HL-60/S4 (cell line): ENCODE measurements around the gene PAAF1.

ENCODE experiments used
- in situ Hi-C: fragments of 300-500 bp; cut with MboI; formaldehyde crosslinking; loops from 2 replicates; pipeline ENCODE4 v1.14.3; 2022; ENCODE audit warnings: low sequenced_read_pairs

Gene PAAF1

GRCh38 chr11:73969991-73970800 lies 93.4 kb downstream of the PAAF1 start:
- in situ Hi-C loops = loop anchor here (25.0 kb wide), 1 partner anchor 492 kb away; the partner anchor contains the start of gene KCNE3

GRCh38 chr11:73971175-73971719 lies 94.4 kb downstream of the PAAF1 start:
- in situ Hi-C loops = loop anchor here (25.0 kb wide), 1 partner anchor 491 kb away; the partner anchor contains the start of gene KCNE3

GRCh38 chr11:73972187-73972586 lies 95.4 kb downstream of the PAAF1 start:
- in situ Hi-C loops = loop anchor here (25.0 kb wide), 1 partner anchor 490 kb away; the partner anchor contains the start of gene KCNE3

GRCh38 chr11:73972620-73973449 lies 96.0 kb downstream of the PAAF1 start:
- in situ Hi-C loops = loop anchor here (25.0 kb wide), 1 partner anchor 489 kb away; the partner anchor contains the start of gene KCNE3

- in situ Hi-C loops = loop anchor here (25.0 kb wide), 1 partner anchor 487 kb away; the partner anchor contains the start of gene KCNE3
Measured at GRCh38 chr11:73974604-73975478, 98.0 kb downstream of the PAAF1 start.

- in situ Hi-C loops = no loop called here
Measured at GRCh38 chr11:73975479-73975757, 98.6 kb downstream of the PAAF1 start.

GRCh38 chr11:73976451-73977151 lies 99.8 kb downstream of the PAAF1 start:
- in situ Hi-C loops = no loop called here

GRCh38 chr11:73977856-73978519 lies 101.2 kb downstream of the PAAF1 start:
- in situ Hi-C loops = no loop called here

- in situ Hi-C loops = no loop called here
Measured at GRCh38 chr11:73978576-73979086, 101.8 kb downstream of the PAAF1 start.

GRCh38 chr11:73980001-73980961 lies 103.5 kb downstream of the PAAF1 start:
- in situ Hi-C loops = no loop called here
